ENCODE results near the gene GNG12. TPM values are rescaled to one million over a fixed set of nuclear protein-coding genes. Genes with fewer than 3 reads are reported as not detected.
A peak's percentile ranks its signal among the peaks of the same experiment; 100 is the strongest.

Gene GNG12
- total and polyA plus RNA-seq, 4 experiments from 2014 or later: not detected

- no peak overlapping the region for H3K27ac ChIP-seq (ENCODE audit: low read depth, low read length)
- Mint-ChIP-seq H3K4me1 (peaks cover 11 to 24% (median 18%) of the 10 kb centered on the region in 4 donors), H3K27me3 (no peaks in the 10 kb centered on the region), H3K9me3 (no peaks in the 10 kb centered on the region), H3K4me3 (peak overlapping the region; percentile 96 to 99 (median 98)), H3K36me3 (peaks cover 4 to 14% of the 10 kb centered on the region in 2 donors), H3K27ac (peak overlapping the region; percentile 62 to 96 (median 73))
- no peaks in the 10 kb centered on the region for H3K9me3 ChIP-seq (ENCODE audit: control insufficient read depth in 1 of 2, low read length in 2 of 2)
- ChIA-PET POLR2A (ENCODE audit: partially characterized antibody) (interaction anchor here (1.1 to 4.4 kb wide), 7 partner anchors 9 to 759 kb away, joined by 3 to 49 read pairs (median 19); partner anchors contain the start of genes DNAI4, MIER1, SERBP1 and SLC35D1), CTCF (ENCODE audit: partially characterized antibody) (interaction anchor here (1.4 to 5.0 kb wide), 5 partner anchors 10 to 123 kb away, joined by 3 to 46 read pairs (median 8); no protein-coding TSS in a partner anchor)
- DNase-seq: peak in 1 of 5 donors; percentile 1
- H3K4me1 ChIP-seq (ENCODE audit: insufficient read depth, low read length): peaks cover 19% of the 10 kb centered on the region
- no peaks in the 10 kb centered on the region for H3K36me3 ChIP-seq (ENCODE audit: insufficient read depth, low read length)
- intact Hi-C loops (cut with micrococcal nuclease): loop anchor here (2.0 kb wide), 1 partner anchor 753 kb away; no protein-coding TSS in a partner anchor
- peak overlapping the region; percentile 57 to 69 for H3K4me3 ChIP-seq (ENCODE audit: low read length in 2 of 2)
- H3K27me3 ChIP-seq (ENCODE audit: insufficient read depth, low read length): no peaks in the 10 kb centered on the region
These were observed 149.3 kb downstream of the GNG12 start for GRCh38 chr1:67683766-67684525.

GRCh38 chr1:67683316-67683715, 150.0 kb downstream of the GNG12 start:
- POLR2A ChIA-PET (ENCODE audit: partially characterized antibody): interaction anchor here (3.8 to 4.4 kb wide), 2 partner anchors 8 to 254 kb away, joined by 27 to 49 read pairs; partner anchors contain the start of gene SERBP1
- peak overlapping the region in 2 of 8 donors; percentile 17 to 67 for H3K4me3 Mint-ChIP-seq

GRCh38 chr1:67682659-67683197, 150.5 kb downstream of the GNG12 start:
- Histone ChIP-seq H3K4me1 (ENCODE audit: insufficient read depth, low read length) (peaks cover 19% of the 10 kb centered on the region), H3K4me3 (ENCODE audit: low read length in 2 of 2) (no peak overlapping the region), H3K27me3 (ENCODE audit: insufficient read depth, low read length) (no peaks in the 10 kb centered on the region), H3K27ac (ENCODE audit: low read depth, low read length) (no peak overlapping the region), H3K9me3 (ENCODE audit: control insufficient read depth in 1 of 2, low read length in 2 of 2) (no peaks in the 10 kb centered on the region), H3K36me3 (ENCODE audit: insufficient read depth, low read length) (no peaks in the 10 kb centered on the region)
- H3K4me3 Mint-ChIP-seq: no peak overlapping the region
- H3K36me3 Mint-ChIP-seq: peaks cover 2 to 13% of the 10 kb centered on the region in 2 donors
- POLR2A ChIA-PET (ENCODE audit: partially characterized antibody): interaction anchor here (4.4 kb wide), 1 partner anchor 254 kb away, joined by 27 read pairs; the partner anchor contains the start of gene SERBP1
- no peak overlapping the region for H3K27ac Mint-ChIP-seq
- peaks cover 11 to 24% (median 18%) of the 10 kb centered on the region in 4 donors for H3K4me1 Mint-ChIP-seq
- no peak for DNase-seq
- CTCF ChIA-PET (ENCODE audit: partially characterized antibody): interaction anchor here (0.9 to 5.0 kb wide), 3 partner anchors 8 to 77 kb away, joined by 3 to 46 read pairs (median 8); no protein-coding TSS in a partner anchor
- no peaks in the 10 kb centered on the region for H3K9me3 Mint-ChIP-seq
- intact Hi-C loops (cut with micrococcal nuclease): no loop called here
- H3K27me3 Mint-ChIP-seq: no peaks in the 10 kb centered on the region

More at GRCh38 chr1:67683316-67683715, 150.0 kb downstream of the GNG12 start:
- Histone ChIP-seq H3K27me3 (ENCODE audit: insufficient read depth, low read length) (no peaks in the 10 kb centered on the region), H3K4me1 (ENCODE audit: insufficient read depth, low read length) (peaks cover 19% of the 10 kb centered on the region), H3K4me3 (ENCODE audit: low read length in 2 of 2) (no peak overlapping the region), H3K9me3 (ENCODE audit: control insufficient read depth in 1 of 2, low read length in 2 of 2) (no peaks in the 10 kb centered on the region), H3K36me3 (ENCODE audit: insufficient read depth, low read length) (no peaks in the 10 kb centered on the region), H3K27ac (ENCODE audit: low read depth, low read length) (no peak overlapping the region)
- no peak for DNase-seq
- no peaks in the 10 kb centered on the region for H3K27me3 Mint-ChIP-seq
- peaks cover 4 to 14% of the 10 kb centered on the region in 2 donors for H3K36me3 Mint-ChIP-seq
- H3K4me1 Mint-ChIP-seq: peaks cover 11 to 24% (median 18%) of the 10 kb centered on the region in 4 donors
- H3K9me3 Mint-ChIP-seq: no peaks in the 10 kb centered on the region
- no peak overlapping the region for H3K27ac Mint-ChIP-seq
- CTCF ChIA-PET (ENCODE audit: partially characterized antibody): interaction anchor here (2.6 to 5.0 kb wide), 3 partner anchors 9 to 122 kb away, joined by 8 to 46 read pairs (median 12); no protein-coding TSS in a partner anchor
- intact Hi-C loops (cut with micrococcal nuclease): no loop called here

GRCh38 chr1:67680486-67680885, 152.8 kb downstream of the GNG12 start:
- intact Hi-C loops (cut with micrococcal nuclease): no loop called here
- Mint-ChIP-seq H3K27me3 (no peaks in the 10 kb centered on the region), H3K27ac (no peak overlapping the region), H3K36me3 (peaks cover 0 to 3% of the 10 kb centered on the region in 2 donors), H3K4me3 (no peak overlapping the region), H3K4me1 (peaks cover 4 to 15% (median 9%) of the 10 kb centered on the region in 4 donors), H3K9me3 (no peaks in the 10 kb centered on the region)
- no peak for DNase-seq
- Histone ChIP-seq H3K4me1 (ENCODE audit: insufficient read depth, low read length) (peaks cover 13% of the 10 kb centered on the region), H3K9me3 (ENCODE audit: control insufficient read depth in 1 of 2, low read length in 2 of 2) (no peaks in the 10 kb centered on the region), H3K27me3 (ENCODE audit: insufficient read depth, low read length) (no peaks in the 10 kb centered on the region), H3K4me3 (ENCODE audit: low read length in 2 of 2) (no peak overlapping the region), H3K36me3 (ENCODE audit: insufficient read depth, low read length) (no peaks in the 10 kb centered on the region), H3K27ac (ENCODE audit: low read depth, low read length) (no peak overlapping the region)
- CTCF ChIA-PET (ENCODE audit: partially characterized antibody): no interaction called here
- POLR2A ChIA-PET (ENCODE audit: partially characterized antibody): no interaction called here

- intact Hi-C loops (cut with micrococcal nuclease): no loop called here
- Histone ChIP-seq H3K27ac (ENCODE audit: low read depth, low read length) (no peak overlapping the region), H3K9me3 (ENCODE audit: control insufficient read depth in 1 of 2, low read length in 2 of 2) (no peaks in the 10 kb centered on the region), H3K4me3 (ENCODE audit: low read length in 2 of 2) (no peak overlapping the region), H3K36me3 (ENCODE audit: insufficient read depth, low read length) (no peaks in the 10 kb centered on the region), H3K27me3 (ENCODE audit: insufficient read depth, low read length) (no peaks in the 10 kb centered on the region), H3K4me1 (ENCODE audit: insufficient read depth, low read length) (peaks cover 20% of the 10 kb centered on the region)
- no peak overlapping the region for H3K27ac Mint-ChIP-seq
- ChIA-PET CTCF (ENCODE audit: partially characterized antibody) (no interaction called here), POLR2A (ENCODE audit: partially characterized antibody) (no interaction called here)
- DNase-seq: no peak
- no peaks in the 10 kb centered on the region for H3K27me3 Mint-ChIP-seq
- H3K9me3 Mint-ChIP-seq: no peaks in the 10 kb centered on the region
- H3K4me1 Mint-ChIP-seq: peaks cover 8 to 17% (median 14%) of the 10 kb centered on the region in 4 donors
- H3K36me3 Mint-ChIP-seq: no peaks in the 10 kb centered on the region
- no peak overlapping the region for H3K4me3 Mint-ChIP-seq
These were observed 153.6 kb downstream of the GNG12 start for GRCh38 chr1:67679691-67680090.

- Histone ChIP-seq H3K4me3 (ENCODE audit: low read length in 2 of 2) (no peak overlapping the region), H3K27ac (ENCODE audit: low read depth, low read length) (no peak overlapping the region), H3K27me3 (ENCODE audit: insufficient read depth, low read length) (no peaks in the 10 kb centered on the region), H3K9me3 (ENCODE audit: control insufficient read depth in 1 of 2, low read length in 2 of 2) (no peaks in the 10 kb centered on the region), H3K4me1 (ENCODE audit: insufficient read depth, low read length) (peaks cover 22% of the 10 kb centered on the region), H3K36me3 (ENCODE audit: insufficient read depth, low read length) (no peaks in the 10 kb centered on the region)
- no peak overlapping the region for H3K27ac Mint-ChIP-seq
- no peaks in the 10 kb centered on the region for H3K9me3 Mint-ChIP-seq
- POLR2A ChIA-PET (ENCODE audit: partially characterized antibody): interaction anchor here (5.7 kb wide), 1 partner anchor 7 kb away, joined by 49 read pairs; the partner anchor contains the start of gene GADD45A
- DNase-seq: no peak
- H3K36me3 Mint-ChIP-seq: no peaks in the 10 kb centered on the region
- peaks cover 12 to 23% (median 16%) of the 10 kb centered on the region in 4 donors for H3K4me1 Mint-ChIP-seq
- intact Hi-C loops (cut with micrococcal nuclease): no loop called here
- H3K4me3 Mint-ChIP-seq: no peak overlapping the region
- peaks cover 0 to 2% of the 10 kb centered on the region in 2 donors for H3K27me3 Mint-ChIP-seq
- CTCF ChIA-PET (ENCODE audit: partially characterized antibody): interaction anchor here (0.5 to 1.4 kb wide), 3 partner anchors 8 to 92 kb away, joined by 3 to 6 read pairs (median 3); no protein-coding TSS in a partner anchor
These were observed 155.3 kb downstream of the GNG12 start for GRCh38 chr1:67677930-67678329.

- H3K4me1 ChIP-seq (ENCODE audit: insufficient read depth, low read length): peaks cover 22% of the 10 kb centered on the region
- intact Hi-C loops (cut with micrococcal nuclease): no loop called here
- Mint-ChIP-seq H3K4me1 (peaks cover 12 to 23% (median 16%) of the 10 kb centered on the region in 4 donors), H3K36me3 (no peaks in the 10 kb centered on the region), H3K4me3 (no peak overlapping the region), H3K9me3 (no peaks in the 10 kb centered on the region), H3K27ac (no peak overlapping the region), H3K27me3 (peaks cover 0 to 2% of the 10 kb centered on the region in 2 donors)
- no peak overlapping the region for H3K4me3 ChIP-seq (ENCODE audit: low read length in 2 of 2)
- DNase-seq: no peak
- H3K27ac ChIP-seq (ENCODE audit: low read depth, low read length): no peak overlapping the region
- ChIA-PET POLR2A (ENCODE audit: partially characterized antibody) (interaction anchor here (5.7 kb wide), 1 partner anchor 8 kb away, joined by 49 read pairs; the partner anchor contains the start of gene GADD45A), CTCF (ENCODE audit: partially characterized antibody) (interaction anchor here (0.5 to 1.4 kb wide), 2 partner anchors 9 to 93 kb away, joined by 3 read pairs; no protein-coding TSS in a partner anchor)
- H3K27me3 ChIP-seq (ENCODE audit: insufficient read depth, low read length): no peaks in the 10 kb centered on the region
- H3K36me3 ChIP-seq (ENCODE audit: insufficient read depth, low read length): no peaks in the 10 kb centered on the region
- no peaks in the 10 kb centered on the region for H3K9me3 ChIP-seq (ENCODE audit: control insufficient read depth in 1 of 2, low read length in 2 of 2)
These were observed 155.9 kb downstream of the GNG12 start for GRCh38 chr1:67677408-67677807.

Measured in CD4-positive, alpha-beta memory T cell (primary cell).